NCI-H146 treated with DMSO at 0.1 percent for 48 hours (cell line): ENCODE data around the gene ADAP1.
"Not testable (repeated sequence)": the region's sequence is repeated elsewhere in the genome, so short reads cannot be mapped to it uniquely, and the experiment has no call there.

Source experiments
- DNase-seq: peaks from one replicate; lab custom pipeline; 2025; ENCODE audit not compliant: unreplicated experiment; lab: John Stamatoyannopoulos, UW

ADAP1 gene

DNA sequence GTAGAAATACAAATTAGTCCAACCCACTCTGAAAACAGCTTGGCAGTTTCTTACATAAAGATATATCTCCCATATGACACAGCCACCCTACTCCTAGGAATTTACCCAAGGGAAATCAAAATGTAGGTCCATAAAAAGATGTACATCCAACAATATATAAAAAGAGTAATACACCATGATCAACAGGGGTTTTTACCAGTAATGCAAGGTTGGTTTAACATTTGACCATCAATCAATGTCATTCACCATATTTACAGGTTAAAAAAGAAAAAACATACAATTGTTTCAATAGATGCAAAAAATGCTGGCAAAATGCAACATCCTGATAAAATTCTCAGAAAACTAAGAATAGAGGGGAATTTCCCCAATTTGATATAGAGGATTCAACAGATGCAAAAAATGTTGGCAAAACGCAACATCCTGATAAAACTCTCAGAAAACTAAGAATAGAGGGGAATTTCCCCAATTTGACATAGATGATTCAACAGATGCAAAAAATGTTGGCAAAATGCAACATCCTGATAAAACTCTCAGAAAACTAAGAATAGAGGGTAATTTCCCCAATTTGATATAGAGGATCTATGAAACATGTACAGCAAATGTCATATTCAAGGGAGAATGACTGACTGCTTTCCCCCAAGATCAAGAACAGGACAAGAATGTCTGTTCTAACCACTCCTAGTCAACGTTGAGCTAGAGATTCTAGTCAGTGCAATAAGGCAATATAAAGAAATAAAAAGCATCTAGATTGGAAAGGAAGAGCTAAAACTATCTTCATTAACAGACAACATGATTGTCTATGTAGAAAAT is 13.7 kb downstream of the ADAP1 start:
- no peak for DNase-seq

DNA sequence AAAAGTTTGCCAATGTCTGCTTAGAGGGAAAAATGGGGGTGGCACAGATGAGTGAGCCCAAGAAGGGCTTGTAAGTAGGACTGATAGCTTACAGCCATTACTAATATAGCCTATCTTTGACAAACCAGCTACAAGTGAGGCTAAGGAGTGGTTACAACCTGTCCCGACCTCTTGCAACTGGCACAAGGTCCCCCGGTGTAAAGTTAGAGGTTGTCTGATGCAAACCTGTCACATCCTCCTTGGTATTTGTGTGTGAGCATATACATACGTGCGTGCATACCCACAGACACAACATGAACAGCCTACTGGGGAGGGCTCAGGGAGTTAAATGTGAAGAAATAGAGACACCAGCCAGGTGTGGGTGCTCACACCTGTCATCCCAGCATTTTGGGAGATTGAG is 14.6 kb downstream of the ADAP1 start:
- no peak for DNase-seq

DNA sequence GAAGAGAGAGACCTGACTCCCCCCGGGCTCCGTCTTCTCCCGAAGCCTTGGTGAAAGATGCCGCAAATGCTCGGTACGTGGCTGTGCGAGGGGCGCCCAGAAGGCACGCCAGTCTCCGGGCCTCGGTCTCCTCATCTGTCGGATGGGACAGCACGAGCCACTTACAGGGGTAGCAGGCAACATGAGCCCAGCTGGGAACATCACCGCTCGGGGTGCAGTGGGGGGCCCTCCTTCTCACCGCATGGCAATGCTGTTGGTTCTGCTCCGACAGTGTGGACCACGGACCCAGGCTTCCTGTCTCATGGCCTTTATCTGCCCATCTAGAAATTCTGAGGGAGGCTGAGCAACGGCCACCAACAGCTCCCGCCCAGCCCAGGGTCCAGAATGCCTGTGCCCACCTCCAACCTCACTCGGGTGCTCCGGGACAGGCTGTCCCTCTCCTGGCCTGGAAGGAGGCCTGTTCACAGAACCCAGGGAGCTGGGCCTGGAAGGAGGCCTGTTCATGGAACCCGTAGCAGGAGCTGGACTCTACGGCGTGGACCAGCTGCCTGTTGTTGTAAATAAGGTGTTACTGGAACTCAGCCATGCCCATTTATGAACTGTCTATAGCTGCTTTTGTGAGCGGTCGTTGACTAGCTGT is 15.8 kb downstream of the ADAP1 start:
- DNase-seq, result no peak

DNA sequence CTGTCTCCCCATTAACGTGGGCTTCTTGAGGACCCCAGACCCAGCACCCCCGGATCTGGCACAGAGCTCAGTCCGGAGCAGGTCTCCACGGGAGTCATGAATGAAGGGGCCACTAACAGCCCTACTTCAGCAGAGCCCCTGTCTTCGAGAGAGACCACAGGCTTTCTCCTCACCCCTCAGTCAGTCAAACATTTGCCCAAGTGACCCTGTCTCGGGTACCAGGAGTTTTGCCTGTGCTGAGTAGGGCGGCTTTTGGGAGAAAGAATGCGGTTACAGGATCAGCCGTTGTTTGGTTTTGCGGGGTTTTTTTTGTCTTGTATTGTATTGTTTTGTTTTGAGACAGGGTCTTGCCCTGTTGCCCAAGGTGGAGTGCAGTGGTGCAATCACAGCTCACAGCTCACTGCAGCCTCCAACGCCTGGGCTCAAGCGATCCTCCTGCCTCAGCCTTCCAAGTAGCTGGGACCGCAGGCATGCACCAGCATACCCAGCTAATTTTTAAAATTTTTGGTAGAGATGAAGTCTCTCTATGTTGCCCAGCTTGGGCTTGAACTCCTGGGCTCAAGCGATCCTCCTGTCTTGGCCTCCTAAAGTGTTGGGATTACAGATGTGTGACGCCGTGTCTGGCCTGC is 16.5 kb downstream of the ADAP1 start:
- DNase-seq, result no peak

DNA sequence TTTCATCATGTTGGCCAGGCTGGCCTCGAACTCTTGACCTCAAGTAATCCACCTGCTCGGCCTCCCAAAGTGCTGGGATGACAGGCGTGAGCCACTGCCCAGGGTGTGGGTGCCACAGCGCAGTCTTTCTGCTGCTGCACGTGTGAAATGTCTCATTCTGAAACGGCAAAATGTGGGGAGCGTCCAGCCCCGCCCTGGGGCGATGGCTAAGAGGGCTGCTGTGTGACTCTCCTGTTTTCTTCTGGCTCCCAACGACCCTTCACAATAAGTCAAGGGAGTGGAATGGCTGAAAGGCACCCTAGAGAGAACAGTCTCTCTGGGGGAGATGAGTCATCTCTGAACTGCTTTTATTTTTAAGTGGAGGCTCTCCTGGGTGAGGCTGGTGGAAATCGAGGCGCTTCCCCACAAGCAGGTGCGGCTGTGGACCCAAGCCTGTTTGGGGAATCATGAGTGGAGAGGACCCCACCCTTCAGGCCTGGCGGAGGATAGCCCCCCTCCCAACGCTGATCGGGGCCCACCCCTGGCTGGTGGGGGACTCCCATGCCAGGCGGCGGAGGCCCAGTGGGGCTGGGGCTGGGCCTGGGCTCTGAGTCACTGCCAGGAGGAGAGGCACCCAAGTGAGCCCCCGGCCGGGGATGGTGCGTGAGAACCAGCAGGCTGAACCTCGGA is 18.0 kb downstream of the ADAP1 start:
- no peak for DNase-seq

DNA sequence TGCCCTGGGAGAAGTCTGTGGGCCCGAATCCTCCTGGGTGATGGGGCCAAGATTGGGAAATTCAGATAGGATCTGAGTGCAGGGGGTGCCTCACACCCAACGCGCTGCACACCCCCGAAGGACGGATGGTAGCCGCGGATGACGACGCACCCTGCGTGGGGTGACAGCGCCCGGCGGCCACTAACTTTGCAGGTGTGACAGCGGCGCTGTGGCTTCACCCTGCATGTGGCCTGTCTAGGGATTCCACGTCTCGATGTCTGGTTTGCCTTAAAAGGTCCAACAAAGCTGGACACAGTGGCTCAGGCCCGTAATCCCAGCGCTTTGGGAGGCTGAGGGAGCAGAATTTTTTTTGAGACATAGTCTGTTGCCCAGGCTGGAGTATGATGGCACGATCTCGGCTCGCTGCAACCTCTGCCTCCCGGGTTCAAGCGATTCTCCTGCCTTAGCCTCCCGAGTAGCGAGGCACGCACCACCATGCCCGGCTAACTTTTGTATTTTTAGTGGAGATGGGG is 18.6 kb downstream of the ADAP1 start:
- DNase-seq, result no peak

DNA sequence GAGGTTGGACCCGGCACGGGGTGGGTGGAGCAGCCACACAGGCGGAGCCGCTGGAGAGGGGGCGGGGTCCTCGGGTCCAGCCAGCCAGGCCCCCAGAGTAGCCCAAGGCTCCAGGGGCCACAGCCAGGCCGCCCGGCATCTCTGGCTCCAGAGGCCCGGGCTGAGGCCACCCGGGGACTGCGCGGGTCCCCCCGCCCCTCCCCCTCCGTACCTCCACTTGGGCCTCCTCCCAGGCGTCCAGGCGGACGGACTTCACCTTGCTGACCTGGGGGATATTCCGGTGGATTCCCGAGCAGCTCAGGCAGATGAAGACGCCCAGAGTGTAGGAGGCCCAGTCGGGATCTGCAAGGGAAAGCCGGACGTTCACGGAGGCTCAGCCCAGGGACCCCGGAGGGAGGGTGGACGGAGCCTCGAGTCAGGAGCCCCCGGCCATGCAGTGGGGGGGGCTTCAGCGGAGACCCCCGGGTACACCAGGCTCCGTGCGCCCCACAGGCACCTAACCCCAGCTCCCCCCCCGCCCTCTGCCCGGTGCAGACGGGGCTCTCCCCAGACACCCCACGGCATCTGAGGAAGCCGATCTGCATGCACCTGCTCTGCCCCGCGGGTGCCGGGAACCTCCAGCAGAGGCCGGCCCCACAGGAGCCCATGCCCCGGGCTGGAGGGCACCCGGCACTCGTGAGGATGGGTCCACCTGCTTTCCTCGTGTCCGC is 19.2 kb downstream of the ADAP1 start:
- no peak for DNase-seq

DNA sequence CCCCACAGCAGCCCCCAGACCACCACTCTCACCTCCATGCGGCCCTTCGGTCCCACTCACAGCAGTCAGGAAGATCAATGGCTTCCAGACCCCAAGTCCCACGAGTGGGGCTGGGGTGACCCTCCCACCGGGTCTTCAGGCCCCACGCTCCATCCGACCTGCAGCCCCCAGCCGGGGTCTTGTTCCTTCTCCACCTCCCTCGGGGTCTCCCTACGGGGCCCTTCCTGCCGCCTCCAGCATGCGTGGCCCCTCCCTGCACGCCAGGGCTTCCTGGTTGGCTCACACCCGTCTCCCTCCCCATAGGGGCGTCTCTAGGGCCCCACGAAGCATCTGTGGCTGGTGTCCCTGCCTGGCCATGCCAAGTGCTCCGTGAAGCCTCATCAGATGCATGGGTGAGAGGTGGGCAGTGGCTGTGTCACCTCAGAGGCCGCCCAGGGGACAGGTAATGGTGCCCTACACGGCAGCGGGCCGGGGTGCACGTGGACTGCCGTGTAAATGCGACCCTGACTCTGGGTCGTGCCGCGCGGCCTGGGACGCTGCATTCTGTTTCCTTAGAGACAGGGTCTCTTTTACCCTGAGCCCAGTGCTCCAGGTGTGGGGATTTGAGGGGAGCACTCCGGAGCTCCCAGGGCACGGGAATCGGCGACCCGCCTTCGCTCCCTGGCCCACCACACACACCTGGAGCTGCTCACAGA is 19.9 kb downstream of the ADAP1 start:
- no peak for DNase-seq

DNA sequence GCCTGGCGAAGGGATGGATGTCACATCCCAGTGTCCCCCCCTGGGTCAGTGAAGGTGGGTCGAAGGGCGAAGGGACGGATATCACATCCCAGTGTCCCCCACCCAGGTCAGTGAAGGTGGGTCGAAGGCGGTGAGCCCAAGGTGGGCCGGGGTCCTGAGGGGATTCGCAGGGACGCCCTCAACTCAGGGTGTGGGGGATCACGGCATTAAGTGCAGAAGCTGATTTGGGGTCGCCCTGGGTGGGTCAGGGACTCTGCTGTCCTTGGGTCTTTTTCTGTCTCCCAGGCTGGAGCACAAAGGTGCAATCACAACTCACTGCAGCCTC is 21.9 kb downstream of the ADAP1 start:
- no peak for DNase-seq

DNA sequence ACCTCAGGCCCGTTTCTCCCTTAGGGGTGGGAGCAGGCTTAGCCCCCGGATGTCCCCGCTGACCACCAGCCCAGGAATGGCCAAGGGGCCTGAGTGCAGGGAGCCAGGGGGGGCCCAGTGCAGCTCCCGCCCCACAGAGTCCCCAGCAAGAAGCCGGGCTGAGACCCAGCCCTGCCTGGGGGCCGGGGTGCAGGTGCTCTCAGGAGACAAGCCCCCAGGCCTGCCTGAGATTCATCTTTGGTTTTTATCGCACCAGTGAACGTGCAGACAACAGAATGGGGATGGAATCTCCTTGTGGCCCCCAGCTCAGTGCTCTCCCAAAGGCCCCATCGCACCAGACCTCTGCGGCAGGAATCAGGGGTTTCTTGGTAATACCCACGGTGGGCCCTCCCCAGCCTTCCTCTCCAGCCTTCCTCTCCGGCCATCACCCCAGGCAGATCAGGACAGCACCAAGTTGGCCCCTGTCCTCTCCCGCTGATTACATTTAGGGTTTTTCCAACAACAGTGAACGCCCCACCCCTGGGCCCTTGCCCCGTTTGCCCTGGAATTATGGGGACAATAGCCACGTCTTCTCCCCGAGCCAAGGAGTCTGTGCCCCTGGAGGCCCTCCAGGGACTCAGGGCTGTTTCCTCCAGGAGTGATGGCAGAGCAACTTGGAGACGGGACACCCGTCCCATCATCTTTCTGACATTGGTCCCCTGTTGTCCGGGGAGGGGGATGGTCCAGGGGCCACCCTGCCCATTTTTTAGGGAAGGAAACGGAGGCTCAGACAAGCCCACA is 22.4 kb downstream of the ADAP1 start:
- no peak for DNase-seq

DNA sequence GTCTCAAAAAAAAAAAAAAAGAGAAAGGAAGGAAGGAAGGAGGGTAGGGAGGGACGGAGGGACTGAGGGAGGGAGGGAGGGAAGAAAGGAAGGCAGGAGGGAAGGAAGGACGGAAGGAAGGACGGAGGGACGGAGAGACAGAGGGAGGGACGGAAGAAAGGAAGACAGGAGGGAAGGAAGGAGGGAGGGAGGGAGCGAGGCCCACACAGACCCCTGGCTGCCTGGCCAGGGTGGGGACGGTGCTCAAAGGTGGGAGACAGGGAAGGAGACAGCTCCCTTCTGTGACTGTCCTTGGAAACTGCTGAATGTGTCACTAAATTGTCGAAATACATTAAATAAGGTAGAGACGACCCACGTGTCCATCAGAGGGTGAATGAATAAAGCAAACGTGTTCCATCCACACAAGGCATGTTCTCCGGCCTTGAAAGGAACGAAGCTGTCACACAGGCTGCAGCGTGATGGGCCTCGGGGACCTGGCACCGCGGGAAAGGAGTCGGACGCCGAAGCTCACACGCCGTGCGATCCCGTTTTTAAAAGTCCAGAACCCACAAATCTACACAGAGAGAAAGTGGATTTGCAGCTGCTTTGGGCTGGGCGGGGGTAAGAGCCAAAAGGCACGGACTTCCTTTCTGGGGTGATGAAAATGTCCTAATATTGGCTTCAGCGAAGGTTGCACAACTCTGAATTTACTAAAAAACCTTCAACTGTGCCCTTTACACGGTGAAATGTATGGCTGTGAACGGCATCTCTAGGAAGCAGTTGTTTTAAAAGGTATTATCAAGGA is 23.3 kb downstream of the ADAP1 start:
- DNase-seq, result no peak

DNA sequence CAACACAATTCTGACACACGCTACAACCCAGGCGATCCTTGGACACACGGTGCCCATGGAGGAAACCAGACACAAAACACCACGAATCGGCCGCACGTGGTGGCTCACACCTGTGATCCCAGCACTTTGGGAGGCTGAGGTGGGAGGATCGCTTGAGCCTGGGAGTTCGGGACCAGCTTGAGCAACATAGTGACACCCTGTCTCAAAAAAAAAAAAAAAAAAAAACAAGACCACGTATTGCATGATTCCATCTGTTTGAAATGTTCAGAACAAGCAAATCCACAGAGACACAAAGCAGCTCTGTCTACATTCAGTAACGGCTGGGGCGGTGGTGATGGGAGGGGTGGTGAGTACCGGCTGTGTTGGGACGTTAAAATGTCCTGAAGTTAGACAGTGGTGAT is 25.2 kb downstream of the ADAP1 start:
- DNase-seq, result no peak

DNA sequence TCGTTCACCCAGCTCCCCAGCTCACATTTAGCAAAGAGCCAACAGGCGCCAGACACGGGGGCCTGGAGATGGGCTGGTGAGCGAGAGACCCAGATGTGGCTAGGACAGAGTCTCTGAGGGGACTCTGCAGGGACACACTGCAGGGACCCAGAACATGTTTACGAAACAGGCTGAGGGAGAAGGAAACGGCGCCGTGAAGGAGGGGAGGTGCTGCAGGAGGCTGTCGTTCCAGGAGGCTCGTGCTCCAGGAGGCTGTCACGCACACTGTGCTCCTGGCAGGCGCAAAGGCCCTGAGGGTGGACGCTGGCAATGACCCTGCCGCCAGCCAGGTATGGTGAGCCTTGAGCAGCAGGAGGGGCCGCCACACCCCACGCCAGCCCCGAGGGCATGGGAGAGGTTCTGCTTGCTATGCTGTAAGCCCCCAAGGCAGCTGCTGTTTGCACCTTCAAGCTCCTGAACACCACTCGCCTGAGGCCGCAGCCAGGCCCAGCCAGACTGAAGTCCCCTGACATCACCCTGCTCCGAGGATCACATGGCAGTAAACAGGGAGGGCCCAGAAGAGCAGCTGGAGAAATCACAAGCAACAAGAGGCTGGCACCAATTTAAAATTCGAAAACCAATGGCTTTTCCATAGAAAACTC is 27.3 kb downstream of the ADAP1 start:
- no peak for DNase-seq

DNA sequence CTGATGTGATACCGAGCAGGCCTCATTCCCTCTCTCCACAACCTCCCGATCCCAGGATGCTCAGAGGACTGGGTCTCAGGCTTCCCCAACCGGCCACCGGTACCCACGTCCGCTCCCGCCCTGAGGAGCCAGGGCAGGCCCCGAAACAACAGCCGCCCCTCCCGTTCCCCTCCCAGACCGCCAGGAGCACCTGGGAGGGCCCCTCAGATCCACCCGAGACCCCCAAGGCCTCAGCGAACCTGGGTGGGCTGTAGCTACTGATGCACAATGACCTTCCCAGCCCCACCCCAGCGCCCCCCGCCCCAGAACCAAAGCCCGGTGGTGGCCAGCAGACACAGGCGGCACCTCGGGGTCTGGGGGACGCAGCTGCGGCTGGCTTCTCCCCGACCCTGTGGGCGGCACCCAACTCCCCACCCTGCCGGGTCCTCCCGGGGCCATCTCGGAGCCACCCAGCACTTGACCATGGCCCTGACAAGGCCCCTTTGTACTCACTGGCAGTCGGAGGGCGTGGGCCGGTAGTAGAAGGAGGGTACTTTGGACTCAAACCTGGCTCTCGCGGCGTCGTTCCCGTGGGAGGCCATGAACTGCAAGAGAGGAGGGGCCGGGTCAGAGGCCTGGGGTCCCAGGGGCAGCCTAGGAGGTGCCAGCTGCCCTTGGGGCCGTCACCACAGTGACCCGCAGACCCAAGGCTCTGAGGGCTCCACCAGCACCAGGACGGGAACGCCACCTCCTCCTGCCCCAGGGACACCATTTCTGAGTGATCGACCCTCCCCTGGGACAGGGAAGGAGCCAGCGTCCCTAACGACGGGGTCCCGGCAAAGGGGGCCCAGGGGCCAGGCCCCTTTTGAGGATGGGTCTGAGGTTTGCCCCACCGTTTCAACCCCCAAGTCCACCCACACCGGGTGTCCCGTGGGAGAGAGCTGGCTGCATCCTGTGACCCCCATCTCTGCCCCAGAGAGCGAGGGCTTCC is 28.1 kb downstream of the ADAP1 start:
- DNase-seq, result no peak

DNA sequence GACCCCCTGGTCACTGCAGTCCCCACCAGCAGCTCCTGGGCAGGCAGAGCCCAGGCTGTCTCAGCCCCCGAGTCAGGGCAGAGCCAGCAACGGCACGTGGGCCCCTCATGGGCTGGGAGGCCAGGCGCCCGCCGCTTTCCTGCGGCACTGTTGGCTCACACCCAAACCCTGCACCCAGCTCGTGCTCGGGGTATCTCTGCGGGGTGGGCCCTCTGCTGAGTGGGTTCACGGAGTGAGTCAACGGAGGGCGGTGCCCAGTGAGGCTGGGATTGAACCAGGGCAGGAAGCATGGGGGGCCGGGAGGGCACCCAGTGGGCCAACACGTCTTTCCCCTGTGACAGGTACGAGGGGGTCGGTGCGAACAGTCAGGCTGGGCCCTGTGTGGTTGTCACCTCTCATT is 28.9 kb downstream of the ADAP1 start:
- no peak for DNase-seq

DNA sequence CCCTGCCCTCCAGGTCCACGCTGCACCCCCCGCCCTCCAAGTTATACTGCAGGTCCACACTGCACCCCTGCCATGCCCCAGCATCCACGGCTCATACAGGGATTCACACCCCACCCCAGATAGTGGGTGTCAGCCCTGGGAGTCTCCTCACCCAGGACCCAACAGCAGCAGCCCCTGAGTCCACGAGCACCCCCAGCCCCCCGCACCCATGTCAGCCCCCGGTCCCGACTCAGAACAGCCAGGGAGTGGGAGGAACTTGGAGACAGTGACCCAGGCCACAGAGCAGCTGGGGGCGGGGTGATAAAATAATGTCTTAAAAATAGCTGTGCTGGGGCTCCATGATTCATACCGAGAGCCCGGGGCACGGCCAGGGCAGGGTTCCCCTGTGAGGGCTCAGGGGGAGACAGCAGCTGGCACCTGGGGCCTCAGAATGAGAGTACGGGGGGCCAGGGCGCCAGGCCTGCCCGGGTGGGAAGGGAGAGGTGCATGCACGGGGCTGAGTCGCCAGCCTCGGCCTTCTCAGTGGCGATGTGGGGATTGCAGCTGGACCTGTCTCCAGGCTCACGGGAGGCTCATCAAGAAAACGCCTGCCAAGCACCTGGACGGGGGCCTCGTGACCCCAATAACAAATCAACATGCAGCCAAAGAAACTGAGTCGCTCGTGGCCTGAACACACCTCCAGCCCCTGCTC is 29.8 kb downstream of the ADAP1 start:
- no peak for DNase-seq

DNA sequence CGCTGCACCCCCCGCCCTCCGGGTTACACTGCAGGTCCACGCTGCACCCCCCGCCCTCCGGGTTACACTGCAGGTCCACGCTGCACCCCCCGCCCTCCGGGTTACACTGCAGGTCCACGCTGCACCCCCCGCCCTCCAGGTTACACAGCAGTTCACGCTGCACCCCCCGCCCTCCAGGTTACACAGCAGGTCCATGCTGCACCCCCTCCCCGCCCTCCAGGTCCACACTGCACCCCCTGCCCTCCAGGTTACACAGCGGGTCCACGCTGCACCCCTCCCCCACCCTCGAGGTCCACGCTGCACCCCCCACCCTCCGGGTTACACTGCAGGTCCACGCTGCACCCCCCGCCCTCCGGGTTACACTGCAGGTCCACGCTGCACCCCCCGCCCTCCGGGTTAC is 30.4 kb downstream of the ADAP1 start:
- DNase-seq, result not testable (repeated sequence)
